ENCODE data around the gene FLRT2.

Gene FLRT2

DNA sequence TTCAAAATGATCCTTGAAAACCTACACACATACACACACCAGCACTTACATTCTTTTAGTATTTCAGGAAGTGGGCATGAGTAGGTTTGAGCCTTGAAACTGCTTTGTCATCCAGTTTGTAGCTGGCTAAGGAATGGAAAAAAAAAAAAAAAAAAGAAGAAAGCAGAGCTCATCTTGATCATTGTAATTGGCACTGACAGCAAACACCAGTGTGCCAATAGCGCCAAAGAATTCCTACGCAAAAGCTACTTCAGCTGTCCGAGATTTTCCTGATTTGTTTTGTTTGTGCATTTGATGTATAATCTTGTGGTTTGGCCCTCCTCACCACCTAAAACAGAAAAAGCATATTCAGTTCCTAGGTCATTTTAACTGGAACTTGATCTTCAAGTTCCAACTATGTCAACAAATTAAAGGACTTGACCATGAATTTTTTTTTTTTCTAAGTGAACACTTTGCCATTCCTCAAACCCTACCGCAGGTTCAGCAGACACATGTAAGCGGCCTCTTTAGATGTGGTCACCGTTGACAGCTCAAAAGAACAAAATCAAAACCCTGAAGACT lies 57.3 kb downstream of the FLRT2 start:
- TF ChIP-seq, protein P1, sequence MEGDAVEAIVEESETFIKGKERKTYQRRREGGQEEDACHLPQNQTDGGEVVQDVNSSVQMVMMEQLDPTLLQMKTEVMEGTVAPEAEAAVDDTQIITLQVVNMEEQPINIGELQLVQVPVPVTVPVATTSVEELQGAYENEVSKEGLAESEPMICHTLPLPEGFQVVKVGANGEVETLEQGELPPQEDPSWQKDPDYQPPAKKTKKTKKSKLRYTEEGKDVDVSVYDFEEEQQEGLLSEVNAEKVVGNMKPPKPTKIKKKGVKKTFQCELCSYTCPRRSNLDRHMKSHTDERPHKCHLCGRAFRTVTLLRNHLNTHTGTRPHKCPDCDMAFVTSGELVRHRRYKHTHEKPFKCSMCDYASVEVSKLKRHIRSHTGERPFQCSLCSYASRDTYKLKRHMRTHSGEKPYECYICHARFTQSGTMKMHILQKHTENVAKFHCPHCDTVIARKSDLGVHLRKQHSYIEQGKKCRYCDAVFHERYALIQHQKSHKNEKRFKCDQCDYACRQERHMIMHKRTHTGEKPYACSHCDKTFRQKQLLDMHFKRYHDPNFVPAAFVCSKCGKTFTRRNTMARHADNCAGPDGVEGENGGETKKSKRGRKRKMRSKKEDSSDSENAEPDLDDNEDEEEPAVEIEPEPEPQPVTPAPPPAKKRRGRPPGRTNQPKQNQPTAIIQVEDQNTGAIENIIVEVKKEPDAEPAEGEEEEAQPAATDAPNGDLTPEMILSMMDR (IDR thresholded peaks at IDR 0.05), result no peak

DNA sequence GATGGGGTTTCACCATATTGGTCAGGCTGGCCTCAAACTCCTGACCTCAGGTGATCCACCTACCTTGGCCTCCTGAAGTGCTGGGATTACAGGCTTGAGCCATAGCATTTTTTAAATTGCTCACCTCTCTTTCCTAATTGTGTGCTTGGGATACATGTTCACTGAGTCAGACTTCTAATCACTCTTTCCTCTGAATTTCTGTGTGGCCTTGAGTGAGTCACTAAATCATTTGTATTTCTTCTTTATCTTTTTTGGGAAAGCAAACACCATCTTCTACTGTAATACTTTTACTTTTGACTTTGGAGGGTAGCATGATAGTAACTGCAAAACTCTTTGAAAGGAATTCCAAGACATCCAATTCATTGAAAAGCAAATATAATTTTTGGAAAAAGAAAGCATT lies 60.8 kb downstream of the FLRT2 start:
- TF ChIP-seq, protein P1 (IDR thresholded peaks at IDR 0.05), result no peak

DNA sequence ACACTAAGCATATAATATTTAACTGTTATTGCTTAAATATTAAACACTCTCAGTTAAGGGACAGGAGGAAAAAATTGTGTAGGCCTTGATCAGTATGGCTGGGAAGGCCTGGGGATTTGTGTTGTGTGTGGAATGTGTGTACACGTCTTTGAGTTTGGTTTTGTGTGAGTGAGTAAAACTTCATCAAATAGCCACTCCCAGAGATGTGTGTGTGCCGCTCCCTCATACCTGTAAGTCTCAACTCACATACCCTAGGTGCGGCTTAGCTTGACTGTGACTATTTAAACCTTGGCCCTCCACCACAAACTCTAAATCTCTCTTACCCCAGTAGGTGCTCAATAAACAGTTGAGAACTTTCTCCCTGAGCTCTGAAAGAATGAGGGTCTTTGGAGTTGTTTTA lies 64.3 kb downstream of the FLRT2 start:
- TF ChIP-seq, protein P1 (IDR thresholded peaks at IDR 0.05), result no peak

DNA sequence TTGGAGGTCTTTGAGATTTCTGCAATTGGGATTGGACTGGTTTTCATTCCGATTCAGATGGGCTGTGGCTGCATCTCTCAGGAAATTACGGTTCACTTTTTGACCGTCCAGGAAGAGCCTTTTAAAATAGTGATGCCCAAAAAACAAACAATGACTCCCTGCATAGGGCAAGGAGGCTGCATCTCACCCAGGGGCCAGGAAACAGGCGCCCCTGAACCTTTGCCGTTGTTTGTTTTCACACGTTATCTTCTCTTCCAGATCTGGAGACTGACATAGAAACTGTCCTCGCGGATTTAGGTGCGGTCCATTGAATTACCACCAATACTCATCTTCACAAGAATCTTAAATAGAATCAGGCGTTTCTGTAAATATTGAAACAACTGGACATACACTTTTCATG lies 66.0 kb downstream of the FLRT2 start:
- TF ChIP-seq, protein P1 (IDR thresholded peaks at IDR 0.05), result no peak

DNA sequence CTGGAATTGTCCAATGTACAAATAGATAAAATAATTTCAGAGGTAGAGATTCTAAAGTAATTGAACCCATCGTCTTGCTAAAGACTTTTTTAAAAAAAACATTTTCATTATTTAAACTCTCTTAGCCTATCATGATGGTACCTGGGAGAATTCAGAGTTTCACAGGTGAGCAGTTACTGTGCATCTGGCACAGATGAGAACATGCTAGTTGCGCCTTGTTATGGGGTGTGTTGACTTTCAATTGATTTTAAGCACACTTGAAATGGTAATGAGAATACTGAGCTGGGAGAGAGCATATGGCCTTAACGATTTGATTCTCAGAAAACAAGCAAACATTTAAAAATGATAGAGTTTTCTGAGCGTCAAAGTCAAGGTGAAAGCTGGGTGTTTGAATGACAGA lies 66.6 kb downstream of the FLRT2 start:
- TF ChIP-seq, protein P1 (IDR thresholded peaks at IDR 0.05), result no peak

DNA sequence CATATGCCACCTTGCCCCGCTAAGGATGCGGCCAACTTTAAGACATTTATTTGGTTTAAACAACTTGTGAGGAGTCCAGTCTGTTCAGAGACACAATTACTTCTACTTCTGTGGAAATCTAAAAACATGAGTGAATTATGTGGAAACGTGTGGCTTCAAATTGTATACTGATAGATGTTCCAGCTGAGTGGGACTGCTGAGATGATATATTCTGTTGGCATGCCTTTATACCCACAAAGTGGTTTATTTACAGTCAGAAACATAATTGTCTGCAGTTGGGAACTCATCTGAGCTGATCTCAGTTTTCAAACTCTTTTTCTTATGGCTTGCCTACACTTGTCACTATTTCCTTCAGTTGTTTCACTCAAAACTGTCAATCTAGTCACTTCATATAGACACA lies 67.8 kb downstream of the FLRT2 start:
- TF ChIP-seq, protein P1 (IDR thresholded peaks at IDR 0.05), result no peak

DNA sequence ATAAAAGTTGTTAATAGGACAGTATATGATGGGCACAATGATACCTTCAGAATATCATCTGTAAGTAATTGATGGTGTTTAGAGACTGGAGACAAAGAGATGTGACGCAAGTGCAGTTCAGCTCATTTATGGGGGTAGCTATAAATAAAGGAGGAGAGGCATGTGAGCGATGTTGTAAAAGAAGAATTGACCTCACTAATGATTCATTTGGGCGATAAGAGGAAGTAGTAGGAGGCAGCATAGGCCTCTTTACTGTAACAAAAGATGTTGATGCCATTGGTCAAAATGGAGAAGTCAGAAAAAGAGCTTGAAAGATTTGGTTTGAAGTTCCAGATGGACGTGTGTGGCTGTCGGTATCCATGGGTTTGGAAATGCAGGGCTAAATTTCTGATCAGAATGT lies 70.0 kb downstream of the FLRT2 start:
- TF ChIP-seq, protein P1 (IDR thresholded peaks at IDR 0.05), result no peak

DNA sequence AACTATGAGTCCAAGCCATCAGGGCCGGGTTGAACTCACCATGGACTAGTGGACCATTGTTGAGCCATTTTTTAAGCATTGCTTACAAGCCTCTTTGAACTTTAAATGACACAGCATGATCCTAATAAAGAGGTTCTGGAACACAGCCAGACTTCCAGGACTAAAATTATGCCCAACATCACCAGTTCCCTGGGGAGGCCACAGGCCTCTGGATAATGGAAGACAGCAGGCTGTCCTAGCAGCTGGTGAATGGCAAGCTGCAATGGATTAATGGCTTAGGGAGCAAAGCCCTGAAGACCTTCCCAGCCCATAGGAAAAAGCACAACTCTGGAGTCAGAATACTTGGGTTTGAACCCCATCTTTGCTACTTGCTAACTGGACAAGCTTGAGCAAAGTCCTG lies 71.3 kb downstream of the FLRT2 start:
- TF ChIP-seq, protein P1 (IDR thresholded peaks at IDR 0.05), result no peak

All from LNCAP (cell line).